Suprapubic skin (tissue), 4 donors: ENCODE measurements around the gene GULP1. TPM values are rescaled to one million over a fixed set of nuclear protein-coding genes. Genes with fewer than 3 reads are reported as not detected.

ENCODE experiments used
- DNase-seq, 2 donors: peaks; one replicate each; pipeline ENCODE4 v3.0.0-alpha.2; 2019; ENCODE audit warnings: low spot score in 2 of 2
- H3K27ac ChIP-seq: fragments of 200-600 bp; sonication (generic); one replicate; pipeline ENCODE4 v1.5.1; 2019
- H3K27me3 ChIP-seq: fragments of 200-600 bp; sonication (generic); one replicate; pipeline ENCODE4 v1.5.1; 2019
- H3K36me3 ChIP-seq: fragments of 200-600 bp; sonication (generic); one replicate; pipeline ENCODE4 v1.5.1; 2019
- H3K4me1 ChIP-seq: fragments of 200-600 bp; sonication (generic); one replicate; pipeline ENCODE4 v1.5.1; 2019
- H3K4me3 ChIP-seq: fragments of 200-600 bp; sonication (generic); one replicate; pipeline ENCODE4 v1.5.1; 2019; ENCODE audit warnings: mild to moderate bottlenecking
- H3K9me3 ChIP-seq: fragments of 200-600 bp; sonication (generic); one replicate; pipeline ENCODE4 v1.5.1; 2019
- CTCF ChIP-seq, 2 donors: fragments of 200-600 bp in 1 of 2; fragments of 450-650 bp in 1 of 2; sonication (generic) in 1 of 2; IDR thresholded peaks; one replicate each; pipeline ENCODE4 v1.5.1; 2016 to 2019; ENCODE audit warnings: antibody characterized with exemption in 2 of 2, mild to moderate bottlenecking in 1 of 2, moderate library complexity in 1 of 2
- EP300 ChIP-seq: sonication (generic); formaldehyde crosslinking; IDR thresholded peaks from one replicate; pipeline ENCODE4 v1.6.1; 2017; ENCODE audit warnings: antibody characterized with exemption
- POLR2A ChIP-seq, 2 donors: fragments of 450-650 bp; IDR thresholded peaks; one replicate each; pipeline ENCODE4 v1.6.1; 2017; ENCODE audit warnings: antibody characterized with exemption in 2 of 2, mild to moderate bottlenecking in 2 of 2, moderate library complexity in 2 of 2
- POLR2AphosphoS5 ChIP-seq, 3 donors: sonication (generic); formaldehyde crosslinking; IDR thresholded peaks; one replicate each; pipeline ENCODE4 v1.6.1; 2017; ENCODE audit warnings: antibody characterized with exemption in 3 of 3
- WGBS: methylation state at CpG from one replicate; pipeline ENCODE4 v1.1.5; 2018; 5-methylcytosine and 5-hydroxymethylcytosine counted together
- total RNA-seq, 4 donors: library from RNA; depleted of rRNA; stranded (reverse); fragments of >200 nt; gene quantifications; one replicate each; pipeline ENCODE4 v1.1.0, GENCODE V29; 2016

The GULP1 gene
- total RNA-seq, 4 donors from 2014 or later, result 14.3 to 21.3 (median 17.5) TPM

GRCh38 chr2:188314314-188315054 is 22.8 kb downstream of the GULP1 start:
- H3K36me3 ChIP-seq, result no peaks in the 10 kb centered on the region
- no peaks in the 10 kb centered on the region for H3K9me3 ChIP-seq
- no peaks in the 10 kb centered on the region for H3K4me1 ChIP-seq
- no peak for TF ChIP-seq POLR2AphosphoS5 (IDR thresholded peaks at IDR 0.05)
- no peak for TF ChIP-seq CTCF (IDR thresholded peaks at IDR 0.05)
- TF ChIP-seq EP300, result no peak
- TF ChIP-seq POLR2A (IDR thresholded peaks at IDR 0.05), result no peak
- WGBS, result 80% methylated on average over 6 of the region's 6 CpGs
- H3K27ac ChIP-seq, result no peak overlapping the region
- no peak for DNase-seq
- H3K4me3 ChIP-seq, result no peak overlapping the region
- H3K27me3 ChIP-seq, result no peaks in the 10 kb centered on the region

- 87% methylated on average over 4 of the region's 4 CpGs for WGBS
- H3K4me3 ChIP-seq, result no peak overlapping the region
- no peak for TF ChIP-seq POLR2A (IDR thresholded peaks at IDR 0.05)
- no peaks in the 10 kb centered on the region for H3K9me3 ChIP-seq
- DNase-seq, result no peak
- no peaks in the 10 kb centered on the region for H3K36me3 ChIP-seq
- no peaks in the 10 kb centered on the region for H3K4me1 ChIP-seq
- H3K27me3 ChIP-seq, result no peaks in the 10 kb centered on the region
- H3K27ac ChIP-seq, result no peak overlapping the region
Measured at GRCh38 chr2:188315750-188316149, 24.1 kb downstream of the GULP1 start.

GRCh38 chr2:188316342-188316741 is 24.7 kb downstream of the GULP1 start:
- no peak for DNase-seq
- no peaks in the 10 kb centered on the region for H3K36me3 ChIP-seq
- H3K4me3 ChIP-seq, result no peak overlapping the region
- H3K4me1 ChIP-seq, result no peaks in the 10 kb centered on the region
- no peak overlapping the region for H3K27ac ChIP-seq
- 93% methylated on average over 1 of the region's 1 CpG for WGBS
- H3K9me3 ChIP-seq, result no peaks in the 10 kb centered on the region
- no peaks in the 10 kb centered on the region for H3K27me3 ChIP-seq
- TF ChIP-seq CTCF (IDR thresholded peaks at IDR 0.05) (no peak), POLR2A (IDR thresholded peaks at IDR 0.05) (no peak), POLR2AphosphoS5 (IDR thresholded peaks at IDR 0.05) (no peak), EP300 (no peak)

GRCh38 chr2:188316791-188317423 is 25.2 kb downstream of the GULP1 start:
- TF ChIP-seq EP300, result no peak
- no peak for DNase-seq
- H3K27ac ChIP-seq, result no peak overlapping the region
- H3K4me1 ChIP-seq, result no peaks in the 10 kb centered on the region
- no peaks in the 10 kb centered on the region for H3K9me3 ChIP-seq
- H3K4me3 ChIP-seq, result no peak overlapping the region
- H3K36me3 ChIP-seq, result no peaks in the 10 kb centered on the region
- 70% methylated on average over 4 of the region's 4 CpGs for WGBS
- H3K27me3 ChIP-seq, result no peaks in the 10 kb centered on the region

GRCh38 chr2:188318161-188318749 is 26.6 kb downstream of the GULP1 start:
- Histone ChIP-seq H3K27me3 (no peaks in the 10 kb centered on the region), H3K4me1 (no peaks in the 10 kb centered on the region), H3K9me3 (no peaks in the 10 kb centered on the region), H3K27ac (no peak overlapping the region), H3K36me3 (no peaks in the 10 kb centered on the region), H3K4me3 (no peak overlapping the region)
- no peak for DNase-seq
- 88% methylated on average over 4 of the region's 4 CpGs for WGBS
- TF ChIP-seq CTCF (IDR thresholded peaks at IDR 0.05) (no peak), EP300 (no peak), POLR2AphosphoS5 (IDR thresholded peaks at IDR 0.05) (no peak), POLR2A (IDR thresholded peaks at IDR 0.05) (no peak)

GRCh38 chr2:188319838-188320237 is 28.2 kb downstream of the GULP1 start:
- no peaks in the 10 kb centered on the region for H3K9me3 ChIP-seq
- no peaks in the 10 kb centered on the region for H3K4me1 ChIP-seq
- H3K36me3 ChIP-seq, result no peaks in the 10 kb centered on the region
- H3K27me3 ChIP-seq, result no peaks in the 10 kb centered on the region
- 84% methylated on average over 1 of the region's 1 CpG for WGBS
- H3K27ac ChIP-seq, result no peak overlapping the region
- no peak for DNase-seq
- H3K4me3 ChIP-seq, result no peak overlapping the region
- TF ChIP-seq POLR2A (IDR thresholded peaks at IDR 0.05), result no peak
- TF ChIP-seq CTCF (IDR thresholded peaks at IDR 0.05), result no peak
- no peak for TF ChIP-seq EP300
- TF ChIP-seq POLR2AphosphoS5 (IDR thresholded peaks at IDR 0.05), result no peak
